Measurements from ENCODE around the gene COTL1.

- TF ChIP-seq CTCF (IDR thresholded peaks at IDR 0.05) (no peak), POLR2A (IDR thresholded peaks at IDR 0.05) (no peak)
Measured at GRCh38 chr16:84557504-84557903, 60.4 kb downstream of the COTL1 start.

Measured in adrenal gland (tissue), 5 donors.